BJ (cell line): ENCODE measurements around the gene MGAT1. TPM values are rescaled to one million over a fixed set of nuclear protein-coding genes. Genes with fewer than 3 reads are reported as not detected.

ENCODE experiments used
- CTCF ChIA-PET: fragments of 350-600 bp; formaldehyde crosslinking; extraction: SDS; loops from one replicate; lab custom pipeline; 2021; ENCODE audit warnings: antibody characterized with exemption, inconsistent platforms; lab: Yijun Ruan, JAX
- POLR2A ChIA-PET: fragments of 300-600 bp; sonication (Branson Sonifier 250); formaldehyde crosslinking; extraction: SDS; loops from one replicate; lab custom pipeline; 2021; ENCODE audit warnings: antibody characterized with exemption; lab: Charles Lee
- DNase-seq: peaks from one replicate; pipeline ENCODE4 v3.0.0-alpha.2; 2011; ENCODE audit warnings: low read depth
- H3K27me3 ChIP-seq: 2 replicates; pipeline ENCODE4 v1.6.0; 2011; ENCODE audit warnings: low read length; ENCODE audit not compliant: control insufficient read depth, insufficient read depth
- H3K36me3 ChIP-seq: 2 replicates; pipeline ENCODE4 v1.5.1; 2011; ENCODE audit warnings: low read length; ENCODE audit not compliant: control insufficient read depth, insufficient read depth
- H3K4me3 ChIP-seq: 2 replicates; pipeline ENCODE4 v1.5.1; 2011; ENCODE audit warnings: low read depth, mild to moderate bottlenecking, control low read depth, low read length
- CTCF ChIP-seq: IDR thresholded peaks from 2 replicates; pipeline ENCODE4 v1.5.1; 2011; ENCODE audit warnings: low read depth, mild to moderate bottlenecking, control low read depth, inconsistent platforms, low read length, moderate library complexity; ENCODE audit not compliant: insufficient read depth
- polyA plus RNA-seq: library from polyadenylated mRNA; depleted of rRNA; stranded (reverse); fragments of >200 nt; gene quantifications from 2 replicates; pipeline ENCODE4 v1.2.3, GENCODE V29; 2011

MGAT1 gene
- polyA plus RNA-seq, 1 experiment = 197 TPM

- Histone ChIP-seq H3K36me3 (0 out of 2 replicates have a peak, but pooled peaks cover 2% of the 10 kb centered on the region), H3K4me3 (no peak overlapping the region), H3K27me3 (no peaks in the 10 kb centered on the region)
- ChIA-PET POLR2A (no interaction called here), CTCF (interaction anchor here (0.8 kb wide), 1 partner anchor 27 kb away, joined by 3 read pairs; no protein-coding TSS in a partner anchor)
- DNase-seq = no peak
- no peak for TF ChIP-seq CTCF
Observed at GRCh38 chr5:180804129-180804618, 1.6 kb upstream of the MGAT1 start.

GRCh38 chr5:180803181-180804128 lies 849 bp upstream of the MGAT1 start:
- Histone ChIP-seq H3K27me3 (no peaks in the 10 kb centered on the region), H3K4me3 (peak overlapping the region; percentile 41), H3K36me3 (0 out of 2 replicates have a peak, but pooled peaks cover 4% of the 10 kb centered on the region)
- DNase-seq = no peak
- ChIA-PET CTCF (interaction anchor here (5.0 kb wide), 1 partner anchor 19 kb away, joined by 38 read pairs; no protein-coding TSS in a partner anchor), POLR2A (no interaction called here)
- no peak for TF ChIP-seq CTCF

GRCh38 chr5:180801596-180802324 lies 846 bp downstream of the MGAT1 start:
- CTCF ChIA-PET = interaction anchor here (1.5 to 5.0 kb wide), 2 partner anchors 15 to 17 kb away, joined by 5 to 38 read pairs; no protein-coding TSS in a partner anchor

GRCh38 chr5:180799902-180800801 lies 2.5 kb downstream of the MGAT1 start:
- Histone ChIP-seq H3K27me3 (no peaks in the 10 kb centered on the region), H3K36me3 (peaks cover 8% of the 10 kb centered on the region), H3K4me3 (no peak overlapping the region)
- ChIA-PET CTCF (interaction anchor here (0.9 to 5.0 kb wide), 4 partner anchors 10 to 69 kb away, joined by 3 to 38 read pairs (median 10); no protein-coding TSS in a partner anchor), POLR2A (interaction anchor here (0.8 to 1.1 kb wide), 2 partner anchors 9 to 14 kb away, joined by 3 to 4 read pairs; no protein-coding TSS in a partner anchor)
- TF ChIP-seq CTCF = peak; percentile 20; the same call in 1 of the 2 replicates
- DNase-seq = peak; percentile 55

More at GRCh38 chr5:180801596-180802324, 846 bp downstream of the MGAT1 start:
- DNase-seq = no peak
- Histone ChIP-seq H3K36me3 (peaks cover 7% of the 10 kb centered on the region), H3K27me3 (no peaks in the 10 kb centered on the region), H3K4me3 (peak overlapping the region; percentile 95)
- no peak for TF ChIP-seq CTCF
- POLR2A ChIA-PET = interaction anchor here (0.6 to 1.0 kb wide), 2 partner anchors 15 to 16 kb away, joined by 3 to 15 read pairs; no protein-coding TSS in a partner anchor
